NB4 (cell line): ENCODE measurements around the gene CKS1B.

Experiments used
- POLR2A ChIP-seq: IDR thresholded peaks from 2 replicates; pipeline ENCODE4 v1.6.1; 2011; ENCODE audit warnings: mild to moderate bottlenecking; ENCODE audit not compliant: insufficient read length; ENCODE audit errors: extremely low read depth
- TF ChIP-seq, protein P1 (sequence below): IDR thresholded peaks from one replicate; pipeline ENCODE4 v1.5.1; 2012; ENCODE audit warnings: low read depth, low read length

GRCh38 chr1:154962795-154963330 lies 11.6 kb upstream of the CKS1B start:
- no peak for TF ChIP-seq POLR2A
- TF ChIP-seq, protein P1, sequence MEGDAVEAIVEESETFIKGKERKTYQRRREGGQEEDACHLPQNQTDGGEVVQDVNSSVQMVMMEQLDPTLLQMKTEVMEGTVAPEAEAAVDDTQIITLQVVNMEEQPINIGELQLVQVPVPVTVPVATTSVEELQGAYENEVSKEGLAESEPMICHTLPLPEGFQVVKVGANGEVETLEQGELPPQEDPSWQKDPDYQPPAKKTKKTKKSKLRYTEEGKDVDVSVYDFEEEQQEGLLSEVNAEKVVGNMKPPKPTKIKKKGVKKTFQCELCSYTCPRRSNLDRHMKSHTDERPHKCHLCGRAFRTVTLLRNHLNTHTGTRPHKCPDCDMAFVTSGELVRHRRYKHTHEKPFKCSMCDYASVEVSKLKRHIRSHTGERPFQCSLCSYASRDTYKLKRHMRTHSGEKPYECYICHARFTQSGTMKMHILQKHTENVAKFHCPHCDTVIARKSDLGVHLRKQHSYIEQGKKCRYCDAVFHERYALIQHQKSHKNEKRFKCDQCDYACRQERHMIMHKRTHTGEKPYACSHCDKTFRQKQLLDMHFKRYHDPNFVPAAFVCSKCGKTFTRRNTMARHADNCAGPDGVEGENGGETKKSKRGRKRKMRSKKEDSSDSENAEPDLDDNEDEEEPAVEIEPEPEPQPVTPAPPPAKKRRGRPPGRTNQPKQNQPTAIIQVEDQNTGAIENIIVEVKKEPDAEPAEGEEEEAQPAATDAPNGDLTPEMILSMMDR = no peak
